Effector memory CD8-positive, alpha-beta T cell (primary cell): ENCODE results near the gene ADAMTS3.

Experiments used
- ATAC-seq: fragments of 150-1000 bp; cut with Tn5 transposase; replicated peaks from 2 replicates; pipeline ENCODE4 v1.10.0; 2021; ENCODE audit warnings: mild to moderate bottlenecking, moderate library complexity
- DNase-seq, 3 experiments: peaks; one replicate each; pipeline ENCODE4 v3.0.0; 2021
- H3K27ac Mint-ChIP-seq, 2 donors: one replicate each; pipeline ENCODE4 v1.8.0; 2022; ENCODE audit warnings: mild to moderate bottlenecking in 2 of 2, mixed read lengths in 2 of 2, moderate library complexity in 2 of 2
- H3K27me3 Mint-ChIP-seq, 2 donors: one replicate each; pipeline ENCODE4 v1.8.0; 2022; ENCODE audit warnings: mixed read lengths in 2 of 2
- H3K36me3 Mint-ChIP-seq: one replicate; pipeline ENCODE4 v1.8.0; 2022; ENCODE audit warnings: mild to moderate bottlenecking, moderate library complexity, mixed read lengths; ENCODE audit not compliant: insufficient read depth
- H3K4me1 Mint-ChIP-seq, 2 donors: one replicate each; pipeline ENCODE4 v1.8.0; 2022; ENCODE audit warnings: low read depth in 2 of 2, mixed read lengths in 2 of 2
- H3K4me3 Mint-ChIP-seq, 2 donors: one replicate each; pipeline ENCODE4 v1.8.0; 2022; ENCODE audit warnings: mild to moderate bottlenecking in 2 of 2, mixed read lengths in 2 of 2, moderate library complexity in 2 of 2
- H3K9me3 Mint-ChIP-seq, 2 donors: one replicate each; pipeline ENCODE4 v1.8.0; 2022; ENCODE audit warnings: mixed read lengths in 2 of 2

Gene ADAMTS3

DNA sequence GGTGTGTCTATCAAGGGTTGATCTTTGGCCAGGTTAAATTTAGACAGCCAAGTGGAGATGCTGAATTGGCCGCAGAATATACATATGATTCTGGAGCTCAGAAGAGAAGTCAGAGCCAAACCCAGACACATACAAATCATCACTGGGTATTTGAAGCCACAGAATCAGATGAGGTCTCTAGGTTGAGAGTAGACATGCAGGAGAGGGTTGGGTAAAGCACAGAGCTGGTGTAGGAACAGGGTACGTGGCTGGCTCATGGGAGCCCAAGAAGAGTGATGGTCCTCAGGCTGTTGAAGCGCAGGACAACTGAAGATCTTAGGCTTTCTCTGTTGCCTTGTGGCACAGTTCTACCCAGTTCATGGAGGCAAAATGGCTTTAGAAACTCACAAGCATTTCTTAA, 37.7 kb downstream of the ADAMTS3 start:
- Mint-ChIP-seq H3K27ac (no peak overlapping the region), H3K9me3 (no peaks in the 10 kb centered on the region), H3K4me1 (no peaks in the 10 kb centered on the region), H3K27me3 (no peaks in the 10 kb centered on the region), H3K36me3 (no peaks in the 10 kb centered on the region), H3K4me3 (no peak overlapping the region)
- no peak for DNase-seq
- ATAC-seq = no peak

DNA sequence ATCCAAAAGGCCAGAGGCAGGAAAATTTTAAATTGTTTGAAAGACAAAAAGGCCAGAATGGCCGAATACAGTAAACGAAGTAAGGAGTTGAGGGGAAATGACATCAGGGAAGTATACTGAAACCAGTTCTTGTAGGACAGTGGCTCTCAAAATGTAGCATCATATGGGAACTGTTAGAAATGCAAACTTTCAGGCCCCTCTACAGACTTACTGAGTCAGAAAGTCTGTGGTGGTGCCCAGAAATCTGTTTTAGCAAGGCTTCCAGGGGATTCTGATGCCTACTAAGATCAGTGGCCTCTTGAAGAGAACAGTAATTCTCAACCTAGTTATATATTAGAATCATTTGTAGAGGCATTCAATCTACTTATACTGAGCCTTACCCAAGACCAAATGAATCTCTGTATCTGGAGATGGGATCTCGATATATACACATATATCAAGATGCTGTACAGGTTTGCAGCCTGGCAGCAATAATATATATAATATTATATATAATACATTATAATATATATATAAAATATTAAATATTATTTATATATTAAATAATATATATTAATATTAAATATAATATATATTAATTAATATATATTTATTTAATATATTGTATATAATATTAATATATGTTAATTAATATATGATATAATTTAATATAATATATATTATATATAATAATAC, 39.7 kb downstream of the ADAMTS3 start:
- H3K4me3 Mint-ChIP-seq = no peak overlapping the region
- H3K4me1 Mint-ChIP-seq = no peaks in the 10 kb centered on the region
- no peak overlapping the region for H3K27ac Mint-ChIP-seq
- ATAC-seq (no peak), DNase-seq (no peak)
- no peaks in the 10 kb centered on the region for H3K36me3 Mint-ChIP-seq
- H3K9me3 Mint-ChIP-seq = no peaks in the 10 kb centered on the region
- H3K27me3 Mint-ChIP-seq = no peaks in the 10 kb centered on the region

DNA sequence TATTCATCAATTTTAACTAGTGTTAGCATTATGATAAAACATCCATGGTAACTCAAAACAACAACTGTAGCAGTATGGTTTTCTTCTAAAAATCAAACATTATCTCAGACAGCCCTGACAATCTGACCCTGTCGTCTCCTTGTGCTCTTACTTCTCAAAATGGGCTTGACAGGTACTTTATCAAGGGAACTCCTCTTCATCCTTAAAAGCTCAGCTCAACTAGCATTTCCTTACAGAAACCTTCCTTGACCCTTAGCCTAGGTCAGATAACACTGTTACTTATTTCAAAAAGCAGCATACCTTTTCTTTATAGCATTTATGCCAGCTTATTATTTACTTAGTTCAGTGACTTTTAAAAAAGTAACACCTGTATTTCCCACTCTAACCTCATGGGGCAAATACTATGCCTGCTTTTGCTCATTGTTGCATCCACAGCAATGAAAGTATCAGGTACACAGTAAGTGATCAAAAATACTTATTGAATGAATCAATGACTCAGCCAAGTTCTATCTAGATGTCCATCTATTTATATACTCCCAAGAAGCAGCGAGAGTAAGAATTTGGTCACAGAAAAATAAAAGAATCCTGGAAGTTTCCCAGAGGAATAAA, 41.9 kb downstream of the ADAMTS3 start:
- H3K4me1 Mint-ChIP-seq = no peaks in the 10 kb centered on the region
- no peaks in the 10 kb centered on the region for H3K27me3 Mint-ChIP-seq

DNA sequence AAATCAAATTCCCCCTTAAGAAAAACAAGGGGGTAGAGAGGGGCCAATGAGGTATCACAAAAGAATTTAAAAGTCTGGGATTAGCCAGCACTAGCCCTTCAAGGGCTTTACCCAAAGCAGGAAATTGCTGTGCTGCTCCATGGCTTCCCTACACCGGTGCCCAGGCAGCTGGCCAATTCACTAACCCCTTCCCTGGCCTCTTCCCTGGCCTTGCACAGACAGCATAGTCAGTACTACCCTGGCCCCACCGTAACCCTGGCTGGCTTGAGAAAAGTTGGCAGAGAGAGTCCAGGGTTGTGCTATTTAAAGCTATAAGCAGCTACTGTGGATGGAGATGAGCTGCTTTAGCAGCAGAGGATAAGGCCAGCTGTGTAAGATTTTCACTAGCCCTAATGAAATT, 43.1 kb downstream of the ADAMTS3 start:
- ATAC-seq (no peak), DNase-seq (no peak)
- Mint-ChIP-seq H3K9me3 (no peaks in the 10 kb centered on the region), H3K4me1 (no peaks in the 10 kb centered on the region), H3K27ac (no peak overlapping the region), H3K4me3 (no peak overlapping the region), H3K36me3 (no peaks in the 10 kb centered on the region), H3K27me3 (no peaks in the 10 kb centered on the region)

More for the DNA sequence above, 41.9 kb downstream of the ADAMTS3 start:
- Mint-ChIP-seq H3K9me3 (no peaks in the 10 kb centered on the region), H3K27ac (no peak overlapping the region), H3K36me3 (no peaks in the 10 kb centered on the region), H3K4me3 (no peak overlapping the region)
- no peak for ATAC-seq
- no peak for DNase-seq

DNA sequence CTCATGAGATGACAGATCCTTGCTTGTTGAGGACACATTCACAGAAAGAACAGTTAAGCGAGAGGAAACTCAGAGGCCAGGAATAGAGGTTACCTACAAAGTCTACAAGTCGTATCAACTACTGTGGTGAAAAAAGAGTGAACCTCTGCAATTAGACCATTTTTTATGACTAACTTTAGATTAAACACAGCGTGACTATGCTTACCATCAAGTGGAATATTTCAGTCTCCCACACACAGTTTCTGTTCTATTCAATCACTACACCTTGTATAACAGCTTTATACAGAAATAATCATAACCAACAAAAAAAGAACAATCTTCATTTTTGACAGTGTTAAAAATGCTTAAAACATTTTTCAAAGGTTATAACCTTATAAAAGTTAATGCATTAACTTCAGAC, 46.6 kb downstream of the ADAMTS3 start:
- DNase-seq (no peak), ATAC-seq (no peak)
- Mint-ChIP-seq H3K4me3 (no peak overlapping the region), H3K9me3 (no peaks in the 10 kb centered on the region), H3K27ac (no peak overlapping the region), H3K4me1 (no peaks in the 10 kb centered on the region), H3K27me3 (no peaks in the 10 kb centered on the region), H3K36me3 (no peaks in the 10 kb centered on the region)

DNA sequence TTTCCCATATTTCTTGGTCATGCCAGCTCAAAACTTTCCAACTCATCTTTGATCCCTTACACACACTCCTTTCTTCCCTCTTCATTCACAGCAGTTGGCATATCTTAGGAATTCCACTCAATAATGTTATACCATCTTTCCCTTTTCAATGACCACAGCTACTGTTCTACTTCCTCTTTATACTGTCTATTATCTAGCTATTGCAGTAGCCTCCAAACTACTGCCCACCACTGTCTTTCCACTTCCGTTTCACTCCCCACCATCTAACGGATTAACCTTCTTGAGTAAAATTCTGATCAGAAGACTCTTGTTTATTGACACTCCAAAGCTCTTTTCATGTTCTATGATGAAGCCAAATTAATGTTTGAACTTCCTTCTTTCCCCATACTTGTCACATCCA, 55.8 kb downstream of the ADAMTS3 start:
- Mint-ChIP-seq H3K27ac (no peak overlapping the region), H3K4me3 (no peak overlapping the region), H3K36me3 (no peaks in the 10 kb centered on the region), H3K4me1 (no peaks in the 10 kb centered on the region), H3K9me3 (peaks cover 0 to 8% of the 10 kb centered on the region in 2 donors), H3K27me3 (no peaks in the 10 kb centered on the region)
- ATAC-seq (no peak), DNase-seq (no peak)

DNA sequence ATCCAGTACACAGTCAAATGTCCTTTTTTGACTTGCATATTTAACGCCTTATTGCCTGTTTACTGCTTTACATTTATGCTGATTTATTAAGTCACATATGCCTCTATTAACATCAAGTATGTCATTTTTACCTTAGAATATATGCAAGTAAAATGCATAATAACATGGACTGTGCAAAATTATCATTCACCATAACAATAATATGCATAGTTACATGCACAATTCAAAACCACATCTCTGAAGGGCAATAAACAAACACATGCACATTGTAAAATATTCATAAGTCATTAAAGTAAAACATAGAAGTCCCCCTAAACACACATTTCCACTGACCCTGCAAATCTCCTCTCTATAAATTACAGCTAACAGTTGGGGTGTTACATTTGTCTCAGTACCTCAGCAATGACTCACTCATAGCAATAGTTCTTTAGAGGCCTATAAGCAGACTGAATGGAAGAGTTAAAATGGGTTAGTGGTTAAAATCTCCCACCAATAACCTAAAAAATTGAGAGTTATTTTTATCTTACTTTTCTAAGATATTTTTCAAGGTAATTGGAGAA, 61.1 kb downstream of the ADAMTS3 start:
- no peak overlapping the region for H3K4me3 Mint-ChIP-seq
- H3K9me3 Mint-ChIP-seq = peaks cover 6 to 8% of the 10 kb centered on the region in 2 donors
- ATAC-seq (no peak), DNase-seq (no peak)
- H3K27ac Mint-ChIP-seq = no peak overlapping the region
- H3K4me1 Mint-ChIP-seq = no peaks in the 10 kb centered on the region
- H3K36me3 Mint-ChIP-seq = no peaks in the 10 kb centered on the region
- no peaks in the 10 kb centered on the region for H3K27me3 Mint-ChIP-seq

DNA sequence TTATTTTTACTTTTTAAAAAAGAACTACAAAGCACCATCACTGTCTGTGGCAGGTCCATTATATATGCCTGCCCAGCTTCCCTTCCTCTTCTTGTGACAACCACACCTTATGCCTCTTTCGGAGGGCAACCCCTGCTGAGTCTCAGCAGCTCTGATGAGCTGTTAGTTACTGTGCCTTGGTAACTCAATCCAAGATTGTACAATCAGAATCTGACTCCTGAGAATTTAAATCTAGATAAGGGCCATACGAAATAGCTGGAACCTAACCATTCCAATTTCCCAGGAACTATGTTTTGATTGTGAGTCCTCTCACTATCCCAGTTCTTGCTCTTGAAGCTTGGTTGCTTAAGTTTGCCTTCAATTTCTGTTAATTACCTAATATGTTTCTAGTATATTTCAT, 61.9 kb downstream of the ADAMTS3 start:
- H3K9me3 Mint-ChIP-seq = peaks cover 6 to 8% of the 10 kb centered on the region in 2 donors
- DNase-seq (no peak), ATAC-seq (no peak)
- no peaks in the 10 kb centered on the region for H3K27me3 Mint-ChIP-seq
- H3K4me1 Mint-ChIP-seq = no peaks in the 10 kb centered on the region
- H3K4me3 Mint-ChIP-seq = no peak overlapping the region
- no peaks in the 10 kb centered on the region for H3K36me3 Mint-ChIP-seq
- H3K27ac Mint-ChIP-seq = no peak overlapping the region

DNA sequence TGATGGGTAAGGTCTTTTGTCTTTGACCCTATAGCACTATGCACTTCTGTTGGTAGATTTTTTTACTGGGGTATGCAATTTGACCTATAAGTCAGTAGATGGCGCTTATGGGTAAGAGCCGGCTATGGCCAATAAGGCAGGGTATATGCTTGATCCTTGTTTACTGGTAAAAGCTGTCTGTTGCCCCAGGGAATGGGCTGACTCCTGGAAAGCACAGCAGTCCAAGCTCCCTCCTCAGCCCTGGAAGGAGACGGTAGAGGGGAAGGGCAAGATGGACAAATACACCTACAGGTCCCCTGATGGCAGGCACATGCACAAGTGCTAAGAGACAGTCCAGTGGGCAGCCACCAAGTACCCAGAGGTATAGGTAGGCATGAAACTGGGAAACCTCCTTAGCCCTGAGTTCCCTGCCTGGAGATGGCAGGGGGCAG, 63.7 kb downstream of the ADAMTS3 start:
- H3K9me3 Mint-ChIP-seq = peaks cover 0 to 6% of the 10 kb centered on the region in 2 donors
- H3K4me3 Mint-ChIP-seq = no peak overlapping the region
- no peak for DNase-seq
- H3K27me3 Mint-ChIP-seq = no peaks in the 10 kb centered on the region
- no peak overlapping the region for H3K27ac Mint-ChIP-seq
- no peak for ATAC-seq
- H3K4me1 Mint-ChIP-seq = no peaks in the 10 kb centered on the region
- no peaks in the 10 kb centered on the region for H3K36me3 Mint-ChIP-seq

DNA sequence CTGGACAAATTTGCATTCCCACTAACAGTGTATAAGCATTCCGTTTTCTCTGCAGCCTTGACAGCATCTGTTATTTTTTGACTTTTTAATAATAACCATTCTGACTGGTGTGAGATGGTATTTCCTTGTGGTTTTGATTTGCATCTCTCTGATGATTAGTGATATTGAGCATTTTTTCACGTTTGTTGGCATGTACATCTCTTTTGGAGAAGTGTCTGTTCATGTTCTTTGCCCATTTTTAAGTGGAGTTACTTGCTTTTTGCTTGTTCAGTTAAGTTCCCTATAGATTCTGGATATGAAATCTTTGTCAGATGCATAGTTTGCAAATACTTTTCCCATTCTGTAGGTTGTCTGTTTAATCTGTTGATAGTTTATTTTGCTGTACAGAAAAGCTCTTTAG, 68.8 kb downstream of the ADAMTS3 start:
- Mint-ChIP-seq H3K27ac (no peak overlapping the region), H3K27me3 (no peaks in the 10 kb centered on the region), H3K36me3 (no peaks in the 10 kb centered on the region), H3K4me1 (no peaks in the 10 kb centered on the region), H3K4me3 (no peak overlapping the region), H3K9me3 (peaks cover 0 to 4% of the 10 kb centered on the region in 2 donors)
- ATAC-seq (no peak), DNase-seq (no peak)

DNA sequence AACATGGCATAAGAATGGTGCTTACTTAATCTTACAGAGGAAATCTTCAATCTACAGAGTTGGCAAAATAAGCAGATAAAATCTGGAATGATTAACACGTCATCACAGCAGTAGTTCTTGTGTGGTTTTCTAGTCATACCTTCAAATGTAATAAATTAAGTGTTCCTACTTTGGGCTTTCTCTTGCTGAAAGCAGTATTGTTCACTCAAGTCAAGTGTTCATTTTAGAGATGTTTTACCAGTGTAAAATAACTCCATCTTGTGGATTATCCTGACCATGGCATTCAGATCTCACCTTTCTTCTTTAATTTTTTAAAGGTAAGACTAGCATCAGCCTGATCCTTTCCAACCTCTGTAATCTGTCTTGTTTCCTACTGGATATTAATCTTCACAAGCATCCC, 72.9 kb downstream of the ADAMTS3 start:
- DNase-seq = no peak
- Mint-ChIP-seq H3K36me3 (peaks cover 4% of the 10 kb centered on the region), H3K27me3 (no peaks in the 10 kb centered on the region), H3K27ac (no peak overlapping the region), H3K9me3 (peaks cover 0 to 5% of the 10 kb centered on the region in 2 donors), H3K4me1 (no peaks in the 10 kb centered on the region), H3K4me3 (no peak overlapping the region)
- ATAC-seq = no peak

DNA sequence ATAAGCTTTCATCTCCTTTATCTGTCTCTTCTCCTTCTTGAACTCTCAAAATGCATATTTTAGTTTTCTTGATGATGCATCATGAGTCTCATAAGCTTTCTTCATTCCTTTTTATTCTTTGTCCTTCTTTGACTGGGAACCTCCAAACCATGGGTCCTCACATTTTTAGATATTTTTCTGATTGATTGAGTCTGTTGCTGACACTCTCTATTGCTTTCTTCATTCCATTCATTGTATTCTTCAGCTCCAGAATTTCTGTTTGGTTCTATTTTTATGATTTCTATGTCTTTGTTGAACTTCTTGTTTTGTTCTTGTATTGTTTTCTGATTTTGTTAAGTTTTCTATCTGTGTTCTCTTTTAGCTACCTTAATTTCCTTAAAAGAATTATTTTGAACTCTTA, 74.9 kb downstream of the ADAMTS3 start:
- H3K9me3 Mint-ChIP-seq = peaks cover 0 to 5% of the 10 kb centered on the region in 2 donors
- H3K27ac Mint-ChIP-seq = no peak overlapping the region
- no peak overlapping the region for H3K4me3 Mint-ChIP-seq
- no peak for ATAC-seq
- no peaks in the 10 kb centered on the region for H3K4me1 Mint-ChIP-seq
- H3K27me3 Mint-ChIP-seq = no peaks in the 10 kb centered on the region
- H3K36me3 Mint-ChIP-seq = peaks cover 4% of the 10 kb centered on the region
- DNase-seq = no peak

DNA sequence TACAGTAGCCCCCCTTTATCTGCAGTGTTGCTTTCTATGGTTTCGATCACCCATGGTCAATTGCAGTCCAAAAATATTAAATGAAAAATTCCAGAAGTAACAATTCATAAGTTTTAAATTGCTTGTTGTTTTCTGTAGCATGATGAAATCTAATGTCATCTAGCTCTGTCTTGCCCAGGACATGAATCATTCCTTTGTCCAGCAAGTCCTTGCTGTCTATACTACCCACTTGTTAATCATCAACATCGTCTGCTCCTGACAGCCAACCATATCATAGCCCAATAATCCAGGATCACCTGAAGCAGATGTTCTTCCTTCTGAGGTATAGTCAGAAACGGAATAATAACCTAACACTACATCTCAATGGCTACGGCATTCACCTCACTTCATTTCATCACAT, 79.8 kb downstream of the ADAMTS3 start:
- no peak for DNase-seq
- Mint-ChIP-seq H3K4me3 (no peak overlapping the region), H3K27ac (no peak overlapping the region), H3K9me3 (peaks cover 0 to 3% of the 10 kb centered on the region in 2 donors), H3K27me3 (no peaks in the 10 kb centered on the region), H3K36me3 (peaks cover 4% of the 10 kb centered on the region), H3K4me1 (no peaks in the 10 kb centered on the region)
- no peak for ATAC-seq

DNA sequence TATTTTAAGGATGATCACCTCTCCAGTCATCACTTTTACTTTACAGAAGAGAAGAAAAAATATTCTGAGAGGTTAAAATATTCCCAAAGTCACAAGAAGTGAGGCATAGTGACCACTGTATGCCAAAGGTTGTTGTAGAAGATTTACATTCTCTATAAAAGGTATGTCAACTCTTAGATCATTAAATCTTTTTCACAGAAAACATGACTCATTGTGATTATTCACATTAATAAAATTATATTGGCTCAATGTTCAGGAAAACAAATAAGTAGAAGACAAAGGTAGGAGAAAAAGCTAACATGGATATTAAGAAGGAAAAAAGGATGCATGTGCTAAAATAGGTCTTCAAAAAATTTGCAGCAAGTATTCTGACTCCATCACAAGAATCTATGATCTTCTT, 82.0 kb downstream of the ADAMTS3 start:
- DNase-seq = no peak
- no peak for ATAC-seq

More for the DNA sequence above, 82.0 kb downstream of the ADAMTS3 start:
- no peak overlapping the region for H3K4me3 Mint-ChIP-seq
- H3K4me1 Mint-ChIP-seq = no peaks in the 10 kb centered on the region
- H3K9me3 Mint-ChIP-seq = no peaks in the 10 kb centered on the region
- H3K27ac Mint-ChIP-seq = no peak overlapping the region
- H3K36me3 Mint-ChIP-seq = peaks cover under 1% of the 10 kb centered on the region
- no peaks in the 10 kb centered on the region for H3K27me3 Mint-ChIP-seq
